Measurements from ENCODE around the gene KRT77.

DNA sequence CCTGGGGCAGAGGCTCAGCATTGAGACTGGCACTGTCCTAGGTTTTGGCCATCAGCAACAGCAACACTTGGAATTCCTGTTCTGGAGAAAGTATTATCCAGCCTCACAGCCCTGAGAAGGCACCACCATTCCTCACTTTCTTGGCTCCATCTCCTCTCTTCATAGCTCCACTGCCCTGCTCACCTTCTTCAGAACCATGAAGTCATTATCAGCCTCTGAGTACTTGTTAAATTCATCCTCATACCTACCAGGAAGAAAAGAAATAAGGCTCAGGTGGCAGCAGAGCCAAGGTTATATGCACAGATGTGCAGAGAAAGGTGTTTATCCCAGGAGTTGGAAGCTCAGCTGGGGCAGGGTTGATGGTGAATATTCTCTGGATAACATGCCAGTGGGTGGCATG lies 48.5 kb upstream of the KRT77 start:
- TF ChIP-seq EZH2 (IDR thresholded peaks at IDR 0.05; ENCODE audit: insufficient read depth, poor library complexity, severe bottlenecking): no peak
- no peak for TF ChIP-seq EZH2phosphoT487 (IDR thresholded peaks at IDR 0.05; ENCODE audit: insufficient read depth, low read depth)
